BJ (cell line): ENCODE measurements around the gene CAPN10. TPM values are rescaled to one million over a fixed set of nuclear protein-coding genes. Genes with fewer than 3 reads are reported as not detected.

ENCODE experiments used
- CTCF ChIA-PET: fragments of 350-600 bp; formaldehyde crosslinking; extraction: SDS; loops from one replicate; lab custom pipeline; 2021; ENCODE audit warnings: antibody characterized with exemption, inconsistent platforms; lab: Yijun Ruan, JAX
- POLR2A ChIA-PET: fragments of 300-600 bp; sonication (Branson Sonifier 250); formaldehyde crosslinking; extraction: SDS; loops from one replicate; lab custom pipeline; 2021; ENCODE audit warnings: antibody characterized with exemption; lab: Charles Lee
- DNase-seq: peaks from one replicate; pipeline ENCODE4 v3.0.0-alpha.2; 2011; ENCODE audit warnings: low read depth
- H3K27me3 ChIP-seq: 2 replicates; pipeline ENCODE4 v1.6.0; 2011; ENCODE audit warnings: low read length; ENCODE audit not compliant: control insufficient read depth, insufficient read depth
- H3K36me3 ChIP-seq: 2 replicates; pipeline ENCODE4 v1.5.1; 2011; ENCODE audit warnings: low read length; ENCODE audit not compliant: control insufficient read depth, insufficient read depth
- H3K4me3 ChIP-seq: 2 replicates; pipeline ENCODE4 v1.5.1; 2011; ENCODE audit warnings: low read depth, mild to moderate bottlenecking, control low read depth, low read length
- polyA plus RNA-seq: library from polyadenylated mRNA; depleted of rRNA; stranded (reverse); fragments of >200 nt; gene quantifications from 2 replicates; pipeline ENCODE4 v1.2.3, GENCODE V29; 2011
- TF ChIP-seq, protein P1 (sequence below): IDR thresholded peaks from 2 replicates; pipeline ENCODE4 v1.5.1; 2011; ENCODE audit warnings: low read depth, mild to moderate bottlenecking, control low read depth, inconsistent platforms, low read length, moderate library complexity; ENCODE audit not compliant: insufficient read depth

The CAPN10 gene
- polyA plus RNA-seq, 1 experiment: 14.9 TPM

DNA sequence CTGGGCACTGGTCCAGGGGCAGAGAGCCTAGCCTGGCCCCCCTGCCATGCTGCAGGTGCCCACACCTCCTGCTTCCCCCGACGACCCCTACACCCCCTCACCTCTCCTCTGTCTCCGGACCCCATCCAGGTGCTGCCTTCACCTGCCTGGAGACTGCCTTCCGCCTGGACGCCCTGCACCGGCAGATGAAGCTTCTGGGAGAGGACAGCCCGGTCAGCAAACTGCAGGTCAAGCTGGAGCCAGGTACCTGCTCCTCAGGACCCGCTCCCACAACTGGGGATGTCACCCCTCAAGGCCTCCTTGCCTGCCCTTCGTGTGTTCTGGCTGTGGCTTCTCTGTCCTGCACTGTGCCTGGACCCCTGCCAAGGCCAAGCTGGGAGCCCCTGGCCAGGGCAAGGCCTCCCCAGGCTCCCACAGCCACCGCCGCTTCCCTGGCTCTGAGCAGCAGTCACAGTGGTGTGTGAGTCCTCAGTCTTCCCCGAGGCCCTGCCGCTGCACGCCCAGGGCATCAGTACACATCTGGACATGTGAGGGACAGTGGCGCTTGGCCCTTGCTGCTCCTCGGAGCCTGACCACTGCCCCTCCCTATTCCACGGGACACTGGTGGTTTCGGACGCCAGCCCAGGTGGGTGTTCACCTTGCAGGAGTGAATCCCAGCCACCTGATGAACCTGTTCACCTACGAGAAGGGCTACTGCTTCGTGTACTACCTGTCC lies 12.0 kb upstream of the CAPN10 start:
- no peak for DNase-seq
- peaks cover 30% of the 10 kb centered on the region for H3K36me3 ChIP-seq
- H3K4me3 ChIP-seq: no peak overlapping the region
- TF ChIP-seq, protein P1, sequence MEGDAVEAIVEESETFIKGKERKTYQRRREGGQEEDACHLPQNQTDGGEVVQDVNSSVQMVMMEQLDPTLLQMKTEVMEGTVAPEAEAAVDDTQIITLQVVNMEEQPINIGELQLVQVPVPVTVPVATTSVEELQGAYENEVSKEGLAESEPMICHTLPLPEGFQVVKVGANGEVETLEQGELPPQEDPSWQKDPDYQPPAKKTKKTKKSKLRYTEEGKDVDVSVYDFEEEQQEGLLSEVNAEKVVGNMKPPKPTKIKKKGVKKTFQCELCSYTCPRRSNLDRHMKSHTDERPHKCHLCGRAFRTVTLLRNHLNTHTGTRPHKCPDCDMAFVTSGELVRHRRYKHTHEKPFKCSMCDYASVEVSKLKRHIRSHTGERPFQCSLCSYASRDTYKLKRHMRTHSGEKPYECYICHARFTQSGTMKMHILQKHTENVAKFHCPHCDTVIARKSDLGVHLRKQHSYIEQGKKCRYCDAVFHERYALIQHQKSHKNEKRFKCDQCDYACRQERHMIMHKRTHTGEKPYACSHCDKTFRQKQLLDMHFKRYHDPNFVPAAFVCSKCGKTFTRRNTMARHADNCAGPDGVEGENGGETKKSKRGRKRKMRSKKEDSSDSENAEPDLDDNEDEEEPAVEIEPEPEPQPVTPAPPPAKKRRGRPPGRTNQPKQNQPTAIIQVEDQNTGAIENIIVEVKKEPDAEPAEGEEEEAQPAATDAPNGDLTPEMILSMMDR: no peak
- CTCF ChIA-PET: interaction anchor here (1.1 kb wide), 1 partner anchor 11 kb away, joined by 3 read pairs; no protein-coding TSS in a partner anchor
- POLR2A ChIA-PET: no interaction called here
- H3K27me3 ChIP-seq: no peaks in the 10 kb centered on the region

DNA sequence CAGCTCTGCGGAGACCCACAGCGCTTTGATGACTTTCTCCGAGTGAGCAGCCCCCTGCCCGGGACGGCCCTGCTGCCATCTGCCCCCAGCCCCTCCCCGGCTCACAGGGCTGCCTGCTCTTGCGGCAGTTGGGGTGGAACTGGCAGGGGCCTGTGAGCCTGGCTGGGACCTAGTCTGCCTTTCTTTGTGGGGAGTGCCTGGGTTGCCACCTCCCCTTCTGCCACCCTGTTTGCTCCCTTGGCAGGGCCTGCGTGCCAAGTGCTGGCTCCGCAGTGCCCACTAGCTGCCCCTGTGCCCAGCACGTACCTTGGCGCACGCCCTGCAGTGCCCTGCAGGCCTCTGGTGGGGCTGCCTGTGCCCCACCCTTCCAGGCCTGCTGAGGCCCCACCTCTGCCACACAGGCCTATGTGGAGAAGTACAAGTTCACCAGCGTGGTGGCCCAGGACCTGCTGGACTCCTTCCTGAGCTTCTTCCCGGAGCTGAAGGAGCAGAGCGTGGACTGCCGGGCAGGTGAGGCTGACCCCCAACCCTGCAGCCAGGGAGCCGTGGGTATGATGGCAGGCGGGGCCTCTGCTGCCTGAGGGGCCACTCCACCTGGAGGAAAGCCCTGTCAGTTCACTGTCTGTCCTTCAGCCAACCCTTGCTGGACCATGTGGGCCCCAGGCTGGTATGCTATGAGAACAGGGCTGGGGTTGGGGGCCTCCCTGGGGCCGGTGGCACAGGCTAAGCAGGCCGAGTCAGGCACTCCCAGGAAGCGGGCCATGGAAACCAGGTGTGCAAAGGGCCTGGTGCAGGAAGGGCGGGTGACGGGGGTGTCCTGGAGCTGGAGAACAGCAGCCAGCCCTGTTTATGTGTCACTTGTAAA lies 11.2 kb upstream of the CAPN10 start:
- H3K27me3 ChIP-seq: no peaks in the 10 kb centered on the region
- peaks cover 30% of the 10 kb centered on the region for H3K36me3 ChIP-seq
- ChIA-PET CTCF (no interaction called here), POLR2A (no interaction called here)
- TF ChIP-seq, protein P1: no peak
- no peak overlapping the region for H3K4me3 ChIP-seq
- no peak for DNase-seq

DNA sequence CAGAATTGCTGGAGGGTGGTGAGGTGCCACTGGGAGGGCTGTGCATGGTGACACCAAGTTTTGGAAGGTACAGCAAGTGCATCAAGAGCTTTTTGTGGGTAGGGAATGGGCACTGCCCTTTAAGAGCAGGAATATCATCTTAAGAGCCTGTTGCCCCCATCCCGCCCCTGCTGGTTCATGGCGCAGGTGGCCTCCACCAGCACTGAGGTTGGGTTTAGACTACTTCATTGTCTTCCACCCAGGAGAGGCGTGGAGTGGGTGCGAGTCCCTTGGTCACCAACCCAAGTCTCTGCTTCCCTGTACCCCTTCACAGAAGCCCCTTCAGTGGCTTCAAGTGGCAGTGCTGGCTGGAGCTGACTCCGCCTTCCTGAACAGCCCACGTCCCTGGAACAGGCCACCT lies 10.5 kb upstream of the CAPN10 start:
- TF ChIP-seq, protein P1: no peak
- Histone ChIP-seq H3K27me3 (no peaks in the 10 kb centered on the region), H3K4me3 (no peak overlapping the region), H3K36me3 (peaks cover 30% of the 10 kb centered on the region)
- DNase-seq: no peak
- CTCF ChIA-PET: no interaction called here
- POLR2A ChIA-PET: no interaction called here

DNA sequence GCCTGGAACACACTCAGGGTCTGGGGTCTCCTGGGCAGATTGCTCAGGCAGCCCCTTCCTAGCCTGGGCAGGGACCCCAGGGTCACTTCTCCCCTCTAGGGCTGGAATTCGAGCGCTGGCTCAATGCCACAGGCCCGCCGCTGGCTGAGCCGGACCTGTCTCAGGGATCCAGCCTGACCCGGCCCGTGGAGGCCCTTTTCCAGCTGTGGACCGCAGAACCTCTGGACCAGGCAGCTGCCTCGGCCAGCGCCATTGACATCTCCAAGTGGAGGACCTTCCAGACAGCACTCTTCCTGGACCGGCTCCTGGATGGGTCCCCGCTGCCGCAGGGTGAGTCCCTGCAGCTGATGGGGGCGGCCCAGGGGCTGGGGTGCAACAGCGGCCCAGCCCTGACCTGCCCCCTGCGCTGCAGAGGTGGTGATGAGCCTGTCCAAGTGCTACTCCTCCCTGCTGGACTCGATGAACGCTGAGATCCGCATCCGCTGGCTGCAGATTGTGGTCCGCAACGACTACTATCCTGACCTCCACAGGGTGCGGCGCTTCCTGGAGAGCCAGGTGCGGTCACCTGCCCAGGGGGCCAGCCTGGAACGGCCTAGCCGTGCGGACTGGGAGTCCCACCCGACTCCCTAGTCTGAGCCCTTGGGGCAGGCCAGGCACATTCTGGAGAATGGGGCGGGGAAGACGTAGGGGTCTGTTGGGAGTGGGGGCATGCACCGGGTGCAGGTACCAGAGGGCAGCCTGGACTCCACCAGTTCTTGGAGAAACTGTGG lies 9.9 kb upstream of the CAPN10 start:
- H3K36me3 ChIP-seq: peaks cover 30% of the 10 kb centered on the region

More for the DNA sequence above, 9.9 kb upstream of the CAPN10 start:
- Histone ChIP-seq H3K27me3 (no peaks in the 10 kb centered on the region), H3K4me3 (no peak overlapping the region)
- TF ChIP-seq, protein P1: no peak
- ChIA-PET CTCF (no interaction called here), POLR2A (no interaction called here)
- no peak for DNase-seq
